GM23338 (cell line): ENCODE measurements around the gene DAPK2. TPM values are rescaled to one million over a fixed set of nuclear protein-coding genes. Genes with fewer than 3 reads are reported as not detected.

Experiments used
- ATAC-seq: fragments of 200-7000 bp; cut with Tn5 transposase; 3 replicates; pipeline ENCODE4 v1.9.1; 2020
- DNase-seq: peaks from one replicate; pipeline ENCODE4 v3.0.0-alpha.2; 2015; ENCODE audit warnings: low spot score
- H2AFZ ChIP-seq: fragments of 200-600 bp; sonication (generic); 2 replicates; pipeline ENCODE4 v1.8.0; 2016; ENCODE audit warnings: antibody characterized with exemption, mild to moderate bottlenecking, moderate library complexity
- H3F3A ChIP-seq: fragments of 200-600 bp; sonication (generic); replicated peaks from 2 replicates; pipeline ENCODE4 v1.8.0; 2017; ENCODE audit warnings: antibody characterized with exemption, mixed run types, low read depth
- H3K27ac ChIP-seq: fragments of 200-600 bp; sonication (generic); 2 replicates; pipeline ENCODE4 v1.6.1; 2016; ENCODE audit warnings: low read depth
- H3K27me3 ChIP-seq: fragments of 200-600 bp; sonication (generic); 2 replicates; pipeline ENCODE4 v1.8.0; 2016; ENCODE audit warnings: mild to moderate bottlenecking, mixed run types, moderate library complexity; ENCODE audit not compliant: insufficient read depth
- H3K36me3 ChIP-seq: fragments of 200-600 bp; sonication (generic); 2 replicates; pipeline ENCODE4 v1.8.0; 2016; ENCODE audit warnings: mild to moderate bottlenecking; ENCODE audit not compliant: insufficient read depth
- H3K4me1 ChIP-seq: fragments of 200-600 bp; sonication (generic); 2 replicates; pipeline ENCODE4 v1.8.0; 2016; ENCODE audit warnings: mild to moderate bottlenecking, moderate library complexity; ENCODE audit not compliant: insufficient read depth
- H3K4me2 ChIP-seq: fragments of 200-600 bp; sonication (generic); 2 replicates; pipeline ENCODE4 v1.7.1; 2017; ENCODE audit warnings: mixed run types
- H3K4me3 ChIP-seq: fragments of 200-600 bp; sonication (generic); 2 replicates; pipeline ENCODE4 v1.6.1; 2016; ENCODE audit warnings: mixed run types
- H3K79me2 ChIP-seq: fragments of 200-600 bp; sonication (generic); replicated peaks from 2 replicates; pipeline ENCODE4 v1.8.0; 2017; ENCODE audit warnings: mild to moderate bottlenecking; ENCODE audit not compliant: insufficient read depth
- H3K9me2 ChIP-seq: fragments of 200-600 bp; sonication (generic); 2 replicates; pipeline ENCODE4 v1.8.0; 2017; ENCODE audit not compliant: insufficient read depth
- H4K20me1 ChIP-seq: fragments of 200-600 bp; sonication (generic); replicated peaks from 2 replicates; pipeline ENCODE4 v1.8.0; 2017; ENCODE audit warnings: mild to moderate bottlenecking; ENCODE audit not compliant: insufficient read depth
- H3K27ac Mint-ChIP-seq: 2 replicates; pipeline ENCODE4 v1.8.0; 2020; ENCODE audit warnings: inconsistent platforms, mild to moderate bottlenecking, moderate library complexity, mixed read lengths
- H3K27me3 Mint-ChIP-seq: 3 replicates; pipeline ENCODE4 v1.8.0; 2022; ENCODE audit warnings: low read depth, mild to moderate bottlenecking, moderate library complexity, mixed read lengths, inconsistent platforms; ENCODE audit not compliant: insufficient read depth, poor library complexity
- H3K36me3 Mint-ChIP-seq: 3 replicates; pipeline ENCODE4 v1.8.0; 2021; ENCODE audit warnings: low read depth, mild to moderate bottlenecking, inconsistent platforms, moderate library complexity, mixed read lengths
- H3K4me1 Mint-ChIP-seq: 3 replicates; pipeline ENCODE4 v1.8.0; 2020; ENCODE audit warnings: mild to moderate bottlenecking, inconsistent platforms, mixed read lengths
- H3K4me3 Mint-ChIP-seq: 3 replicates; pipeline ENCODE4 v1.8.0; 2021; ENCODE audit warnings: moderate library complexity, mild to moderate bottlenecking, inconsistent platforms, mixed read lengths
- H3K9me3 Mint-ChIP-seq: 3 replicates; pipeline ENCODE4 v1.8.0; 2020; ENCODE audit warnings: moderate library complexity, mild to moderate bottlenecking, inconsistent platforms, mixed read lengths
- CREB1 ChIP-seq: fragments of 250-450 bp; sonication (Bioruptor Pico); IDR thresholded peaks from 2 replicates; pipeline ENCODE4 v1.5.0; 2020; ENCODE audit warnings: low read depth, mild to moderate bottlenecking, moderate library complexity
- EZH2phosphoT487 ChIP-seq: fragments of 200-600 bp; sonication (generic); IDR thresholded peaks from one replicate; pipeline ENCODE4 v1.8.1; 2018; ENCODE audit warnings: antibody characterized with exemption; ENCODE audit not compliant: unreplicated experiment
- NANOG ChIP-seq: IDR thresholded peaks from 2 replicates; pipeline ENCODE4 v1.6.1; 2016; ENCODE audit warnings: antibody characterized with exemption, borderline replicate concordance
- POLR2AphosphoS5 ChIP-seq: IDR thresholded peaks from 2 replicates; pipeline ENCODE4 v1.6.1; 2016; ENCODE audit warnings: antibody characterized with exemption, low read depth
- REST ChIP-seq: IDR thresholded peaks from one replicate; pipeline ENCODE4 v1.6.1; 2018; ENCODE audit warnings: antibody characterized with exemption; ENCODE audit not compliant: unreplicated experiment
- STAT1 ChIP-seq: IDR thresholded peaks from one replicate; pipeline ENCODE4 v1.6.1; 2016; ENCODE audit warnings: antibody characterized with exemption; ENCODE audit not compliant: unreplicated experiment
- polyA plus RNA-seq: library from polyadenylated mRNA; unstranded; fragments of >200 nt; fragmentation: Nextera tagmentation; extraction: Ambion mirVana; gene quantifications from 2 replicates; pipeline ENCODE4 v1.2.1, GENCODE V29; 2016
- total RNA-seq: library from RNA; depleted of rRNA; stranded (reverse); fragments of >200 nt; shearing (Covaris generic); gene quantifications from 2 replicates; pipeline ENCODE4 v1.2.3, GENCODE V29; 2014
- TF ChIP-seq, protein P1 (sequence below): fragments of 250-450 bp; sonication (Bioruptor Pico); IDR thresholded peaks from 2 replicates; pipeline ENCODE4 v1.5.0; 2020; ENCODE audit warnings: mild to moderate bottlenecking, moderate library complexity

Gene DAPK2
- total and polyA plus RNA-seq, 2 experiments from 2014 or later, result 1.6 to 3.1 TPM

- TF ChIP-seq, protein P1, sequence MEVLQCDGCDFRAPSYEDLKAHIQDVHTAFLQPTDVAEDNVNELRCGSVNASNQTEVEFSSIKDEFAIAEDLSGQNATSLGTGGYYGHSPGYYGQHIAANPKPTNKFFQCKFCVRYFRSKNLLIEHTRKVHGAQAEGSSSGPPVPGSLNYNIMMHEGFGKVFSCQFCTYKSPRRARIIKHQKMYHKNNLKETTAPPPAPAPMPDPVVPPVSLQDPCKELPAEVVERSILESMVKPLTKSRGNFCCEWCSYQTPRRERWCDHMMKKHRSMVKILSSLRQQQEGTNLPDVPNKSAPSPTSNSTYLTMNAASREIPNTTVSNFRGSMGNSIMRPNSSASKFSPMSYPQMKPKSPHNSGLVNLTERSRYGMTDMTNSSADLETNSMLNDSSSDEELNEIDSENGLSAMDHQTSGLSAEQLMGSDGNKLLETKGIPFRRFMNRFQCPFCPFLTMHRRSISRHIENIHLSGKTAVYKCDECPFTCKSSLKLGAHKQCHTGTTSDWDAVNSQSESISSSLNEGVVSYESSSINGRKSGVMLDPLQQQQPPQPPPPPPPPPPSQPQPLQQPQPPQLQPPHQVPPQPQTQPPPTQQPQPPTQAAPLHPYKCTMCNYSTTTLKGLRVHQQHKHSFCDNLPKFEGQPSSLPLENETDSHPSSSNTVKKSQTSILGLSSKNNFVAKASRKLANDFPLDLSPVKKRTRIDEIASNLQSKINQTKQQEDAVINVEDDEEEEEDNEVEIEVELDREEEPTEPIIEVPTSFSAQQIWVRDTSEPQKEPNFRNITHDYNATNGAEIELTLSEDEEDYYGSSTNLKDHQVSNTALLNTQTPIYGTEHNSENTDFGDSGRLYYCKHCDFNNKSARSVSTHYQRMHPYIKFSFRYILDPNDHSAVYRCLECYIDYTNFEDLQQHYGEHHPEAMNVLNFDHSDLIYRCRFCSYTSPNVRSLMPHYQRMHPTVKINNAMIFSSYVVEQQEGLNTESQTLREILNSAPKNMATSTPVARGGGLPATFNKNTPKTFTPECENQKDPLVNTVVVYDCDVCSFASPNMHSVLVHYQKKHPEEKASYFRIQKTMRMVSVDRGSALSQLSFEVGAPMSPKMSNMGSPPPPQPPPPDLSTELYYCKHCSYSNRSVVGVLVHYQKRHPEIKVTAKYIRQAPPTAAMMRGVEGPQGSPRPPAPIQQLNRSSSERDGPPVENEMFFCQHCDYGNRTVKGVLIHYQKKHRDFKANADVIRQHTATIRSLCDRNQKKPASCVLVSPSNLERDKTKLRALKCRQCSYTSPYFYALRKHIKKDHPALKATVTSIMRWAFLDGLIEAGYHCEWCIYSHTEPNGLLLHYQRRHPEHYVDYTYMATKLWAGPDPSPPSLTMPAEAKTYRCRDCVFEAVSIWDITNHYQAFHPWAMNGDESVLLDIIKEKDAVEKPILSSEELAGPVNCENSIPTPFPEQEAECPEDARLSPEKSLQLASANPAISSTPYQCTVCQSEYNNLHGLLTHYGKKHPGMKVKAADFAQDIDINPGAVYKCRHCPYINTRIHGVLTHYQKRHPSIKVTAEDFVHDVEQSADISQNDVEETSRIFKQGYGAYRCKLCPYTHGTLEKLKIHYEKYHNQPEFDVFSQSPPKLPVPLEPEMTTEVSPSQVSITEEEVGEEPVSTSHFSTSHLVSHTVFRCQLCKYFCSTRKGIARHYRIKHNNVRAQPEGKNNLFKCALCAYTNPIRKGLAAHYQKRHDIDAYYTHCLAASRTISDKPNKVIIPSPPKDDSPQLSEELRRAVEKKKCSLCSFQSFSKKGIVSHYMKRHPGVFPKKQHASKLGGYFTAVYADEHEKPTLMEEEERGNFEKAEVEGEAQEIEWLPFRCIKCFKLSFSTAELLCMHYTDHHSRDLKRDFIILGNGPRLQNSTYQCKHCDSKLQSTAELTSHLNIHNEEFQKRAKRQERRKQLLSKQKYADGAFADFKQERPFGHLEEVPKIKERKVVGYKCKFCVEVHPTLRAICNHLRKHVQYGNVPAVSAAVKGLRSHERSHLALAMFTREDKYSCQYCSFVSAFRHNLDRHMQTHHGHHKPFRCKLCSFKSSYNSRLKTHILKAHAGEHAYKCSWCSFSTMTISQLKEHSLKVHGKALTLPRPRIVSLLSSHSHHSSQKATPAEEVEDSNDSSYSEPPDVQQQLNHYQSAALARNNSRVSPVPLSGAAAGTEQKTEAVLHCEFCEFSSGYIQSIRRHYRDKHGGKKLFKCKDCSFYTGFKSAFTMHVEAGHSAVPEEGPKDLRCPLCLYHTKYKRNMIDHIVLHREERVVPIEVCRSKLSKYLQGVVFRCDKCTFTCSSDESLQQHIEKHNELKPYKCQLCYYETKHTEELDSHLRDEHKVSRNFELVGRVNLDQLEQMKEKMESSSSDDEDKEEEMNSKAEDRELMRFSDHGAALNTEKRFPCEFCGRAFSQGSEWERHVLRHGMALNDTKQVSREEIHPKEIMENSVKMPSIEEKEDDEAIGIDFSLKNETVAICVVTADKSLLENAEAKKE (CRISPR knock-in tag), result no peak
- TF ChIP-seq NANOG, result no peak
- no peak for TF ChIP-seq CREB1
- no peak for TF ChIP-seq REST
Observed at GRCh38 chr15:63869371-63870042, 176.8 kb downstream of the DAPK2 start (continued).

GRCh38 chr15:63864186-63864585, 182.1 kb downstream of the DAPK2 start:
- DNase-seq (no peak), ATAC-seq (no peak)
- H3K27ac ChIP-seq, result no peak overlapping the region
- no peaks in the 10 kb centered on the region for H3K9me3 Mint-ChIP-seq
- H3K27me3 ChIP-seq, result no peaks in the 10 kb centered on the region
- no peak overlapping the region for H2AFZ ChIP-seq
- no peak overlapping the region for H3K4me3 ChIP-seq
- no peak overlapping the region for H3K27ac Mint-ChIP-seq
- H3K36me3 ChIP-seq, result no peaks in the 10 kb centered on the region
- H3K27me3 Mint-ChIP-seq, result peaks cover 8% of the 10 kb centered on the region
- no peaks in the 10 kb centered on the region for H3K4me1 ChIP-seq
- no peaks in the 10 kb centered on the region for H3K9me2 ChIP-seq
- no peak overlapping the region for H3K4me2 ChIP-seq
- H3K79me2 ChIP-seq, result no peaks in the 10 kb centered on the region
- no peak overlapping the region for H3K4me3 Mint-ChIP-seq
- no peaks in the 10 kb centered on the region for H3K36me3 Mint-ChIP-seq
- no peaks in the 10 kb centered on the region for H3F3A ChIP-seq
- H4K20me1 ChIP-seq, result no peaks in the 10 kb centered on the region
- no peaks in the 10 kb centered on the region; the same call in 2 of the 3 replicates for H3K4me1 Mint-ChIP-seq
- TF ChIP-seq POLR2AphosphoS5 (no peak), STAT1 (no peak), EZH2phosphoT487 (no peak), NANOG (no peak)
